ENCODE results near the gene FSTL4.

DNA sequence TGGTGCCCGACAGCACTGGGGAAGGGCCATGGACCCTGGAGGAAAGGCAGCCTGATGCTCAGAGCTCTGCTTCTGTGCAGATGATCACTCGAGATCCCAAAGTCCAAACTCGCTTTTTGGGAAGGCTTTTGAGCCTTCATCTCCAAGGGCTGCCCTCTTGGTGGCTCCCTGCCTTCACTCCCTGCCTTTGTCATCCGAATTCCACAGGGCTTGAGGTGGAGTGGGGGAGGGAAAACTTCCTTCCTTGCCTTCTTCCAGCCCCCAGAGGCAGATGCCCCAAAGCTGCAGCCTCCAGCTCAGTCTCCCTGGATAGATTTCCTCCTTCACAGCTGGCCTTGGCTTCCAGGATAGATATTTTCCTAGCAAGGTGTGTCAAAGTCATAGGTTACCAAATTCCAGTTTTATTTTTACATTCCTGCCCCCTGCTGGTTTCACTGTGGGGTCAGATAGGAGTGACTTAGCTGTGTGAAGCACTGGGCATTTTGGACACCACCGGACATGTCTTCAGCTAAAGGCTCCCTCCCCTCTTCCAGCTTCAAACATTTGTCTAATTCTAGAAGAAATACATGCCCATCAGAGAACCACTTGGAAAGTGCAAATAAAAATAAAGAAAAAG lies 292.3 kb downstream of the FSTL4 start:
- TF ChIP-seq, protein P1, sequence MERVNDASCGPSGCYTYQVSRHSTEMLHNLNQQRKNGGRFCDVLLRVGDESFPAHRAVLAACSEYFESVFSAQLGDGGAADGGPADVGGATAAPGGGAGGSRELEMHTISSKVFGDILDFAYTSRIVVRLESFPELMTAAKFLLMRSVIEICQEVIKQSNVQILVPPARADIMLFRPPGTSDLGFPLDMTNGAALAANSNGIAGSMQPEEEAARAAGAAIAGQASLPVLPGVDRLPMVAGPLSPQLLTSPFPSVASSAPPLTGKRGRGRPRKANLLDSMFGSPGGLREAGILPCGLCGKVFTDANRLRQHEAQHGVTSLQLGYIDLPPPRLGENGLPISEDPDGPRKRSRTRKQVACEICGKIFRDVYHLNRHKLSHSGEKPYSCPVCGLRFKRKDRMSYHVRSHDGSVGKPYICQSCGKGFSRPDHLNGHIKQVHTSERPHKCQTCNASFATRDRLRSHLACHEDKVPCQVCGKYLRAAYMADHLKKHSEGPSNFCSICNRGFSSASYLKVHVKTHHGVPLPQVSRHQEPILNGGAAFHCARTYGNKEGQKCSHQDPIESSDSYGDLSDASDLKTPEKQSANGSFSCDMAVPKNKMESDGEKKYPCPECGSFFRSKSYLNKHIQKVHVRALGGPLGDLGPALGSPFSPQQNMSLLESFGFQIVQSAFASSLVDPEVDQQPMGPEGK (CRISPR knock-in tag; IDR thresholded peaks at IDR 0.05; ENCODE audit: borderline replicate concordance) = no peak
- TF ChIP-seq OSR1 (CRISPR knock-in tag; IDR thresholded peaks at IDR 0.05) (no peak), ISL1 (CRISPR knock-in tag; IDR thresholded peaks at IDR 0.05) (no peak), CREB5 (CRISPR knock-in tag; IDR thresholded peaks at IDR 0.05; ENCODE audit: low read depth) (no peak), PPARA (CRISPR knock-in tag; IDR thresholded peaks at IDR 0.05; ENCODE audit: borderline replicate concordance) (no peak), TOX (CRISPR knock-in tag; IDR thresholded peaks at IDR 0.05; ENCODE audit: borderline replicate concordance) (no peak), ESRRG (CRISPR knock-in tag; IDR thresholded peaks at IDR 0.05) (no peak), ZC3H10 (CRISPR knock-in tag; IDR thresholded peaks at IDR 0.05) (no peak), ARNTL (CRISPR knock-in tag; IDR thresholded peaks at IDR 0.05; ENCODE audit: borderline replicate concordance, low read depth) (no peak), ZNF565 (CRISPR knock-in tag; conservative IDR thresholded peaks at IDR 0.05; ENCODE audit: low read depth) (no peak), RARB (CRISPR knock-in tag; IDR thresholded peaks at IDR 0.05) (no peak), GLIS3 (CRISPR knock-in tag; IDR thresholded peaks at IDR 0.05) (no peak), CSDC2 (CRISPR knock-in tag; IDR thresholded peaks at IDR 0.05) (no peak)
